ENCODE results near the gene ZBTB42.

Gene ZBTB42

GRCh38 chr14:104772707-104773504, 28.0 kb upstream of the ZBTB42 start:
- ATAC-seq (replicated peaks; ENCODE audit: extremely low read depth, poor library complexity, severe bottlenecking) (no peak), DNase-seq (ENCODE audit: low spot score in 2 of 2) (no peak)
- Mint-ChIP-seq H3K36me3 (ENCODE audit: insufficient read depth) (peaks cover 14% of the 10 kb centered on the region), H3K9me3 (no peaks in the 10 kb centered on the region), H3K27ac (ENCODE audit: low read depth) (no peak overlapping the region), H3K4me1 (no peaks in the 10 kb centered on the region), H3K4me3 (no peak overlapping the region), H3K27me3 (no peaks in the 10 kb centered on the region)

- ATAC-seq (replicated peaks; ENCODE audit: extremely low read depth, poor library complexity, severe bottlenecking), result no peak
- Mint-ChIP-seq H3K9me3 (no peaks in the 10 kb centered on the region), H3K27ac (ENCODE audit: low read depth) (no peak overlapping the region), H3K36me3 (ENCODE audit: insufficient read depth) (peaks cover 14% of the 10 kb centered on the region), H3K4me1 (no peaks in the 10 kb centered on the region), H3K4me3 (no peak overlapping the region), H3K27me3 (no peaks in the 10 kb centered on the region)
- no peak for DNase-seq (ENCODE audit: low spot score in 2 of 2)
These were observed 27.1 kb upstream of the ZBTB42 start for GRCh38 chr14:104773505-104774452.

GRCh38 chr14:104774453-104775072, 26.3 kb upstream of the ZBTB42 start:
- DNase-seq (ENCODE audit: low spot score in 2 of 2) (no peak), ATAC-seq (replicated peaks; ENCODE audit: extremely low read depth, poor library complexity, severe bottlenecking) (no peak)
- Mint-ChIP-seq H3K9me3 (no peaks in the 10 kb centered on the region), H3K36me3 (ENCODE audit: insufficient read depth) (peaks cover 15% of the 10 kb centered on the region), H3K27me3 (no peaks in the 10 kb centered on the region), H3K4me1 (no peaks in the 10 kb centered on the region), H3K4me3 (no peak overlapping the region), H3K27ac (ENCODE audit: low read depth) (no peak overlapping the region)

GRCh38 chr14:104775073-104775489, 25.8 kb upstream of the ZBTB42 start:
- Mint-ChIP-seq H3K27ac (ENCODE audit: low read depth) (no peak overlapping the region), H3K36me3 (ENCODE audit: insufficient read depth) (peaks cover 17% of the 10 kb centered on the region), H3K4me1 (no peaks in the 10 kb centered on the region), H3K9me3 (no peaks in the 10 kb centered on the region), H3K27me3 (no peaks in the 10 kb centered on the region), H3K4me3 (no peak overlapping the region)
- ATAC-seq (replicated peaks; ENCODE audit: extremely low read depth, poor library complexity, severe bottlenecking) (no peak), DNase-seq (ENCODE audit: low spot score in 2 of 2) (no peak)

- ATAC-seq (replicated peaks; ENCODE audit: extremely low read depth, poor library complexity, severe bottlenecking) (no peak), DNase-seq (ENCODE audit: low spot score in 2 of 2) (no peak)
- no peaks in the 10 kb centered on the region for H3K9me3 Mint-ChIP-seq
- peaks cover 17% of the 10 kb centered on the region for H3K36me3 Mint-ChIP-seq (ENCODE audit: insufficient read depth)
- no peak overlapping the region for H3K4me3 Mint-ChIP-seq
- no peaks in the 10 kb centered on the region for H3K27me3 Mint-ChIP-seq
- no peak overlapping the region for H3K27ac Mint-ChIP-seq (ENCODE audit: low read depth)
- no peaks in the 10 kb centered on the region for H3K4me1 Mint-ChIP-seq
These were observed 24.4 kb upstream of the ZBTB42 start for GRCh38 chr14:104776481-104776880.

GRCh38 chr14:104776961-104777807, 23.7 kb upstream of the ZBTB42 start:
- Mint-ChIP-seq H3K4me3 (no peak overlapping the region), H3K9me3 (no peaks in the 10 kb centered on the region), H3K4me1 (no peaks in the 10 kb centered on the region), H3K36me3 (ENCODE audit: insufficient read depth) (peaks cover 16% of the 10 kb centered on the region), H3K27ac (ENCODE audit: low read depth) (no peak overlapping the region), H3K27me3 (no peaks in the 10 kb centered on the region)
- ATAC-seq (replicated peaks; ENCODE audit: extremely low read depth, poor library complexity, severe bottlenecking), result no peak
- DNase-seq (ENCODE audit: low spot score in 2 of 2), result no peak

- no peaks in the 10 kb centered on the region for H3K27me3 Mint-ChIP-seq
- H3K4me1 Mint-ChIP-seq, result no peaks in the 10 kb centered on the region
- ATAC-seq (replicated peaks; ENCODE audit: extremely low read depth, poor library complexity, severe bottlenecking) (no peak), DNase-seq (ENCODE audit: low spot score in 2 of 2) (no peak)
- H3K4me3 Mint-ChIP-seq, result no peak overlapping the region
- peak overlapping the region; percentile 77 for H3K27ac Mint-ChIP-seq (ENCODE audit: low read depth)
- H3K9me3 Mint-ChIP-seq, result no peaks in the 10 kb centered on the region
- peaks cover 16% of the 10 kb centered on the region for H3K36me3 Mint-ChIP-seq (ENCODE audit: insufficient read depth)
These were observed 23.1 kb upstream of the ZBTB42 start for GRCh38 chr14:104777808-104778249.

- Mint-ChIP-seq H3K27me3 (no peaks in the 10 kb centered on the region), H3K9me3 (no peaks in the 10 kb centered on the region), H3K4me1 (no peaks in the 10 kb centered on the region), H3K27ac (ENCODE audit: low read depth) (no peak overlapping the region), H3K4me3 (no peak overlapping the region), H3K36me3 (ENCODE audit: insufficient read depth) (peaks cover 11% of the 10 kb centered on the region)
- ATAC-seq (replicated peaks; ENCODE audit: extremely low read depth, poor library complexity, severe bottlenecking) (no peak), DNase-seq (ENCODE audit: low spot score in 2 of 2) (no peak)
These were observed 22.1 kb upstream of the ZBTB42 start for GRCh38 chr14:104778694-104779331.

- H3K36me3 Mint-ChIP-seq (ENCODE audit: insufficient read depth), result peaks cover 11% of the 10 kb centered on the region
- ATAC-seq (replicated peaks; ENCODE audit: extremely low read depth, poor library complexity, severe bottlenecking) (no peak), DNase-seq (ENCODE audit: low spot score in 2 of 2) (no peak)
- no peaks in the 10 kb centered on the region for H3K27me3 Mint-ChIP-seq
- H3K4me1 Mint-ChIP-seq, result no peaks in the 10 kb centered on the region
- H3K27ac Mint-ChIP-seq (ENCODE audit: low read depth), result no peak overlapping the region
- H3K9me3 Mint-ChIP-seq, result no peaks in the 10 kb centered on the region
- no peak overlapping the region for H3K4me3 Mint-ChIP-seq
These were observed 21.0 kb upstream of the ZBTB42 start for GRCh38 chr14:104779776-104780512.

GRCh38 chr14:104780513-104781030, 20.3 kb upstream of the ZBTB42 start:
- Mint-ChIP-seq H3K4me1 (no peaks in the 10 kb centered on the region), H3K9me3 (no peaks in the 10 kb centered on the region), H3K27ac (ENCODE audit: low read depth) (no peak overlapping the region), H3K36me3 (ENCODE audit: insufficient read depth) (peaks cover 11% of the 10 kb centered on the region), H3K27me3 (no peaks in the 10 kb centered on the region), H3K4me3 (no peak overlapping the region)
- DNase-seq (ENCODE audit: low spot score in 2 of 2) (no peak), ATAC-seq (replicated peaks; ENCODE audit: extremely low read depth, poor library complexity, severe bottlenecking) (no peak)

Data from central memory CD8-positive, alpha-beta T cell (primary cell).